GM23338 (cell line): Measurements from ENCODE around the gene ARMC9.

ENCODE experiments used
- CREB1 ChIP-seq: fragments of 250-450 bp; sonication (Bioruptor Pico); IDR thresholded peaks from 2 replicates; pipeline ENCODE4 v1.5.0; 2020; ENCODE audit warnings: low read depth, mild to moderate bottlenecking, moderate library complexity
- EZH2 ChIP-seq: fragments of 200-600 bp; sonication (generic); IDR thresholded peaks from one replicate; pipeline ENCODE4 v1.8.0; 2017; ENCODE audit warnings: antibody characterized with exemption, mild to moderate bottlenecking, low read depth; ENCODE audit not compliant: unreplicated experiment
- EZH2phosphoT487 ChIP-seq: fragments of 200-600 bp; sonication (generic); IDR thresholded peaks from one replicate; pipeline ENCODE4 v1.8.1; 2018; ENCODE audit warnings: antibody characterized with exemption; ENCODE audit not compliant: unreplicated experiment
- JUNB ChIP-seq: IDR thresholded peaks from one replicate; pipeline ENCODE4 v1.6.1; 2016; ENCODE audit warnings: antibody characterized with exemption; ENCODE audit not compliant: unreplicated experiment
- POLR2AphosphoS5 ChIP-seq: IDR thresholded peaks from 2 replicates; pipeline ENCODE4 v1.6.1; 2016; ENCODE audit warnings: antibody characterized with exemption, low read depth
- STAT1 ChIP-seq: IDR thresholded peaks from one replicate; pipeline ENCODE4 v1.6.1; 2016; ENCODE audit warnings: antibody characterized with exemption; ENCODE audit not compliant: unreplicated experiment
- ZNF331 ChIP-seq: fragments of 250-450 bp; sonication (Bioruptor Pico); IDR thresholded peaks from 2 replicates; pipeline ENCODE4 v1.5.0; 2020; ENCODE audit warnings: low read depth, mild to moderate bottlenecking, moderate library complexity
- TF ChIP-seq, protein P1 (sequence below), 2 experiments: fragments of 200-600 bp in 1 of 2; sonication (generic) in 1 of 2; conservative IDR thresholded peaks; 2 replicates each; pipeline versions ENCODE4 v1.5.1 to v1.6.1; 2016 to 2017; ENCODE audit warnings: antibody characterized with exemption in 2 of 2, low read depth in 2 of 2, mild to moderate bottlenecking in 2 of 2, moderate library complexity in 1 of 2
- TF ChIP-seq, protein P2 (sequence below): IDR thresholded peaks from one replicate; pipeline ENCODE4 v1.6.1; 2018; ENCODE audit warnings: antibody characterized with exemption; ENCODE audit not compliant: unreplicated experiment
- TF ChIP-seq, protein P3 (sequence below): fragments of 250-450 bp; sonication (Bioruptor Pico); IDR thresholded peaks from 2 replicates; pipeline ENCODE4 v1.5.0; 2020; ENCODE audit warnings: mild to moderate bottlenecking, moderate library complexity

DNA sequence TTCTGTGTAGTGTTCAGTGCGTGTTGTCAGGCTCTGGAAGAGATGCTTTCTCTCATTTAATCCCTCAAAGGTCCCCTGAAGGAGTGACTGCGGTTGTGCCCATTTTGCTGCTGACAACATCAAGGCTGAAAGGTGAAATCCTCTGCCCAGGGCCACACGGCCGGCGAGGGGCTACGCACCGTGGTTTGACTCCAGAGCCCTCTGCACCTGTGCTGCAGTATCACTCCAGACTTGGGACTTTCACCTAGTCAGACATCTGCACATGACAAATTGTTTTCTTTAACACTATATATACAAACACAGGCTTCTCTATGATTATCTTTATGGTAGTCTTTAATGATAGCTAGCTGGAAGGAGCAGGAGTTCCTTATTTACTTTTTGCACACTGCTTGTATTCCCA, 90.2 kb downstream of the ARMC9 start:
- TF ChIP-seq, protein P1, sequence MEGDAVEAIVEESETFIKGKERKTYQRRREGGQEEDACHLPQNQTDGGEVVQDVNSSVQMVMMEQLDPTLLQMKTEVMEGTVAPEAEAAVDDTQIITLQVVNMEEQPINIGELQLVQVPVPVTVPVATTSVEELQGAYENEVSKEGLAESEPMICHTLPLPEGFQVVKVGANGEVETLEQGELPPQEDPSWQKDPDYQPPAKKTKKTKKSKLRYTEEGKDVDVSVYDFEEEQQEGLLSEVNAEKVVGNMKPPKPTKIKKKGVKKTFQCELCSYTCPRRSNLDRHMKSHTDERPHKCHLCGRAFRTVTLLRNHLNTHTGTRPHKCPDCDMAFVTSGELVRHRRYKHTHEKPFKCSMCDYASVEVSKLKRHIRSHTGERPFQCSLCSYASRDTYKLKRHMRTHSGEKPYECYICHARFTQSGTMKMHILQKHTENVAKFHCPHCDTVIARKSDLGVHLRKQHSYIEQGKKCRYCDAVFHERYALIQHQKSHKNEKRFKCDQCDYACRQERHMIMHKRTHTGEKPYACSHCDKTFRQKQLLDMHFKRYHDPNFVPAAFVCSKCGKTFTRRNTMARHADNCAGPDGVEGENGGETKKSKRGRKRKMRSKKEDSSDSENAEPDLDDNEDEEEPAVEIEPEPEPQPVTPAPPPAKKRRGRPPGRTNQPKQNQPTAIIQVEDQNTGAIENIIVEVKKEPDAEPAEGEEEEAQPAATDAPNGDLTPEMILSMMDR (conservative IDR thresholded peaks at IDR 0.05; ENCODE audit: low read depth in 2 of 2), result no peak
- TF ChIP-seq EZH2 (no peak), CREB1 (CRISPR knock-in tag) (no peak), POLR2AphosphoS5 (no peak), ZNF331 (CRISPR knock-in tag) (no peak), JUNB (no peak), EZH2phosphoT487 (no peak), STAT1 (no peak)
- TF ChIP-seq, protein P2, sequence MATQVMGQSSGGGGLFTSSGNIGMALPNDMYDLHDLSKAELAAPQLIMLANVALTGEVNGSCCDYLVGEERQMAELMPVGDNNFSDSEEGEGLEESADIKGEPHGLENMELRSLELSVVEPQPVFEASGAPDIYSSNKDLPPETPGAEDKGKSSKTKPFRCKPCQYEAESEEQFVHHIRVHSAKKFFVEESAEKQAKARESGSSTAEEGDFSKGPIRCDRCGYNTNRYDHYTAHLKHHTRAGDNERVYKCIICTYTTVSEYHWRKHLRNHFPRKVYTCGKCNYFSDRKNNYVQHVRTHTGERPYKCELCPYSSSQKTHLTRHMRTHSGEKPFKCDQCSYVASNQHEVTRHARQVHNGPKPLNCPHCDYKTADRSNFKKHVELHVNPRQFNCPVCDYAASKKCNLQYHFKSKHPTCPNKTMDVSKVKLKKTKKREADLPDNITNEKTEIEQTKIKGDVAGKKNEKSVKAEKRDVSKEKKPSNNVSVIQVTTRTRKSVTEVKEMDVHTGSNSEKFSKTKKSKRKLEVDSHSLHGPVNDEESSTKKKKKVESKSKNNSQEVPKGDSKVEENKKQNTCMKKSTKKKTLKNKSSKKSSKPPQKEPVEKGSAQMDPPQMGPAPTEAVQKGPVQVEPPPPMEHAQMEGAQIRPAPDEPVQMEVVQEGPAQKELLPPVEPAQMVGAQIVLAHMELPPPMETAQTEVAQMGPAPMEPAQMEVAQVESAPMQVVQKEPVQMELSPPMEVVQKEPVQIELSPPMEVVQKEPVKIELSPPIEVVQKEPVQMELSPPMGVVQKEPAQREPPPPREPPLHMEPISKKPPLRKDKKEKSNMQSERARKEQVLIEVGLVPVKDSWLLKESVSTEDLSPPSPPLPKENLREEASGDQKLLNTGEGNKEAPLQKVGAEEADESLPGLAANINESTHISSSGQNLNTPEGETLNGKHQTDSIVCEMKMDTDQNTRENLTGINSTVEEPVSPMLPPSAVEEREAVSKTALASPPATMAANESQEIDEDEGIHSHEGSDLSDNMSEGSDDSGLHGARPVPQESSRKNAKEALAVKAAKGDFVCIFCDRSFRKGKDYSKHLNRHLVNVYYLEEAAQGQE, result no peak
- TF ChIP-seq, protein P3, sequence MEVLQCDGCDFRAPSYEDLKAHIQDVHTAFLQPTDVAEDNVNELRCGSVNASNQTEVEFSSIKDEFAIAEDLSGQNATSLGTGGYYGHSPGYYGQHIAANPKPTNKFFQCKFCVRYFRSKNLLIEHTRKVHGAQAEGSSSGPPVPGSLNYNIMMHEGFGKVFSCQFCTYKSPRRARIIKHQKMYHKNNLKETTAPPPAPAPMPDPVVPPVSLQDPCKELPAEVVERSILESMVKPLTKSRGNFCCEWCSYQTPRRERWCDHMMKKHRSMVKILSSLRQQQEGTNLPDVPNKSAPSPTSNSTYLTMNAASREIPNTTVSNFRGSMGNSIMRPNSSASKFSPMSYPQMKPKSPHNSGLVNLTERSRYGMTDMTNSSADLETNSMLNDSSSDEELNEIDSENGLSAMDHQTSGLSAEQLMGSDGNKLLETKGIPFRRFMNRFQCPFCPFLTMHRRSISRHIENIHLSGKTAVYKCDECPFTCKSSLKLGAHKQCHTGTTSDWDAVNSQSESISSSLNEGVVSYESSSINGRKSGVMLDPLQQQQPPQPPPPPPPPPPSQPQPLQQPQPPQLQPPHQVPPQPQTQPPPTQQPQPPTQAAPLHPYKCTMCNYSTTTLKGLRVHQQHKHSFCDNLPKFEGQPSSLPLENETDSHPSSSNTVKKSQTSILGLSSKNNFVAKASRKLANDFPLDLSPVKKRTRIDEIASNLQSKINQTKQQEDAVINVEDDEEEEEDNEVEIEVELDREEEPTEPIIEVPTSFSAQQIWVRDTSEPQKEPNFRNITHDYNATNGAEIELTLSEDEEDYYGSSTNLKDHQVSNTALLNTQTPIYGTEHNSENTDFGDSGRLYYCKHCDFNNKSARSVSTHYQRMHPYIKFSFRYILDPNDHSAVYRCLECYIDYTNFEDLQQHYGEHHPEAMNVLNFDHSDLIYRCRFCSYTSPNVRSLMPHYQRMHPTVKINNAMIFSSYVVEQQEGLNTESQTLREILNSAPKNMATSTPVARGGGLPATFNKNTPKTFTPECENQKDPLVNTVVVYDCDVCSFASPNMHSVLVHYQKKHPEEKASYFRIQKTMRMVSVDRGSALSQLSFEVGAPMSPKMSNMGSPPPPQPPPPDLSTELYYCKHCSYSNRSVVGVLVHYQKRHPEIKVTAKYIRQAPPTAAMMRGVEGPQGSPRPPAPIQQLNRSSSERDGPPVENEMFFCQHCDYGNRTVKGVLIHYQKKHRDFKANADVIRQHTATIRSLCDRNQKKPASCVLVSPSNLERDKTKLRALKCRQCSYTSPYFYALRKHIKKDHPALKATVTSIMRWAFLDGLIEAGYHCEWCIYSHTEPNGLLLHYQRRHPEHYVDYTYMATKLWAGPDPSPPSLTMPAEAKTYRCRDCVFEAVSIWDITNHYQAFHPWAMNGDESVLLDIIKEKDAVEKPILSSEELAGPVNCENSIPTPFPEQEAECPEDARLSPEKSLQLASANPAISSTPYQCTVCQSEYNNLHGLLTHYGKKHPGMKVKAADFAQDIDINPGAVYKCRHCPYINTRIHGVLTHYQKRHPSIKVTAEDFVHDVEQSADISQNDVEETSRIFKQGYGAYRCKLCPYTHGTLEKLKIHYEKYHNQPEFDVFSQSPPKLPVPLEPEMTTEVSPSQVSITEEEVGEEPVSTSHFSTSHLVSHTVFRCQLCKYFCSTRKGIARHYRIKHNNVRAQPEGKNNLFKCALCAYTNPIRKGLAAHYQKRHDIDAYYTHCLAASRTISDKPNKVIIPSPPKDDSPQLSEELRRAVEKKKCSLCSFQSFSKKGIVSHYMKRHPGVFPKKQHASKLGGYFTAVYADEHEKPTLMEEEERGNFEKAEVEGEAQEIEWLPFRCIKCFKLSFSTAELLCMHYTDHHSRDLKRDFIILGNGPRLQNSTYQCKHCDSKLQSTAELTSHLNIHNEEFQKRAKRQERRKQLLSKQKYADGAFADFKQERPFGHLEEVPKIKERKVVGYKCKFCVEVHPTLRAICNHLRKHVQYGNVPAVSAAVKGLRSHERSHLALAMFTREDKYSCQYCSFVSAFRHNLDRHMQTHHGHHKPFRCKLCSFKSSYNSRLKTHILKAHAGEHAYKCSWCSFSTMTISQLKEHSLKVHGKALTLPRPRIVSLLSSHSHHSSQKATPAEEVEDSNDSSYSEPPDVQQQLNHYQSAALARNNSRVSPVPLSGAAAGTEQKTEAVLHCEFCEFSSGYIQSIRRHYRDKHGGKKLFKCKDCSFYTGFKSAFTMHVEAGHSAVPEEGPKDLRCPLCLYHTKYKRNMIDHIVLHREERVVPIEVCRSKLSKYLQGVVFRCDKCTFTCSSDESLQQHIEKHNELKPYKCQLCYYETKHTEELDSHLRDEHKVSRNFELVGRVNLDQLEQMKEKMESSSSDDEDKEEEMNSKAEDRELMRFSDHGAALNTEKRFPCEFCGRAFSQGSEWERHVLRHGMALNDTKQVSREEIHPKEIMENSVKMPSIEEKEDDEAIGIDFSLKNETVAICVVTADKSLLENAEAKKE, result no peak
